Activated CD4-positive, alpha-beta T cell treated with anti-CD3 and anti-CD28 coated beads for 1 hour (primary cell): ENCODE data around the gene NUDT6.

Experiments
- DNase-seq: peaks from one replicate; pipeline ENCODE4 v3.0.0-alpha.2; 2020

Gene NUDT6

GRCh38 chr4:122912810-122913575, 9.4 kb downstream of the NUDT6 start:
- no peak for DNase-seq

- DNase-seq = no peak
Observed at GRCh38 chr4:122911588-122911987, 10.8 kb downstream of the NUDT6 start.

GRCh38 chr4:122909683-122910082, 12.7 kb downstream of the NUDT6 start:
- no peak for DNase-seq

- no peak for DNase-seq
Observed at GRCh38 chr4:122908223-122908622, 14.2 kb downstream of the NUDT6 start.

GRCh38 chr4:122906859-122907305, 15.5 kb downstream of the NUDT6 start:
- DNase-seq = no peak

GRCh38 chr4:122903766-122904288, 18.6 kb downstream of the NUDT6 start:
- no peak for DNase-seq

- no peak for DNase-seq
Observed at GRCh38 chr4:122901247-122902010, 21.0 kb downstream of the NUDT6 start.

- no peak for DNase-seq
Observed at GRCh38 chr4:122900314-122900713, 22.1 kb downstream of the NUDT6 start.

GRCh38 chr4:122899682-122900081, 22.7 kb downstream of the NUDT6 start:
- DNase-seq = no peak

- DNase-seq = no peak
Observed at GRCh38 chr4:122898370-122899150, 23.8 kb downstream of the NUDT6 start.

- DNase-seq = no peak
Observed at GRCh38 chr4:122896270-122896669, 26.1 kb downstream of the NUDT6 start.

- DNase-seq = no peak
Observed at GRCh38 chr4:122895336-122895995, 26.9 kb downstream of the NUDT6 start.

- DNase-seq = no peak
Observed at GRCh38 chr4:122894827-122895226, 27.6 kb downstream of the NUDT6 start.

GRCh38 chr4:122890147-122890795, 32.1 kb downstream of the NUDT6 start:
- no peak for DNase-seq

- DNase-seq = no peak
Observed at GRCh38 chr4:122889726-122890125, 32.7 kb downstream of the NUDT6 start.

- no peak for DNase-seq
Observed at GRCh38 chr4:122884499-122884898, 37.9 kb downstream of the NUDT6 start.

- DNase-seq = no peak
Observed at GRCh38 chr4:122882857-122883735, 39.3 kb downstream of the NUDT6 start.

GRCh38 chr4:122879001-122879400, 43.4 kb downstream of the NUDT6 start:
- DNase-seq = no peak

GRCh38 chr4:122876456-122876855, 45.9 kb downstream of the NUDT6 start:
- DNase-seq = no peak

- no peak for DNase-seq
Observed at GRCh38 chr4:122875949-122876348, 46.4 kb downstream of the NUDT6 start.
